OCI-LY7 (cell line): ENCODE measurements around the gene NACA. TPM values are rescaled to one million over a fixed set of nuclear protein-coding genes. Genes with fewer than 3 reads are reported as not detected.
A peak's percentile ranks its signal among the peaks of the same experiment; 100 is the strongest.

Experiments
- BruUV-seq: library from RNA; stranded (reverse); fragments of 400-500 nt; replicated peaks from 2 replicates; lab custom pipeline; 2021; lab: Mats Ljungman, UMichigan
- CTCF ChIA-PET: fragments of 300-600 bp; sonication (Branson Sonifier 250); formaldehyde crosslinking; loops from one replicate; lab custom pipeline; 2022; ENCODE audit warnings: antibody characterized with exemption; ENCODE audit not compliant: unreplicated experiment; lab: Charles Lee
- POLR2A ChIA-PET: fragments of 300-600 bp; sonication (Branson Sonifier 250); formaldehyde crosslinking; loops from one replicate; lab custom pipeline; 2022; ENCODE audit warnings: antibody characterized with exemption; lab: Charles Lee
- DNase-seq: peaks from one replicate; pipeline ENCODE4 v3.0.0-alpha.2; 2015; ENCODE audit warnings: low spot score
- H2AFZ ChIP-seq: fragments of 200-600 bp; sonication (generic), shearing (Covaris generic); 2 replicates; pipeline ENCODE4 v1.6.1; 2014; ENCODE audit warnings: mild to moderate bottlenecking, antibody characterized with exemption, low read length, moderate library complexity
- H3K27ac ChIP-seq: fragments of 200-600 bp; sonication (generic); 2 replicates; pipeline ENCODE4 v1.5.1; 2014; ENCODE audit warnings: mixed run types, low read depth, mild to moderate bottlenecking, moderate library complexity, low read length, inconsistent platforms; ENCODE audit not compliant: poor library complexity, severe bottlenecking
- H3K36me3 ChIP-seq: fragments of 200-600 bp; sonication (generic); 2 replicates; pipeline ENCODE4 v1.6.1; 2014; ENCODE audit warnings: mild to moderate bottlenecking, antibody characterized with exemption, low read length, moderate library complexity, mixed read lengths; ENCODE audit not compliant: insufficient read depth
- H3K4me1 ChIP-seq: fragments of 200-600 bp; sonication (generic); 2 replicates; pipeline ENCODE4 v1.5.1; 2014; ENCODE audit warnings: mild to moderate bottlenecking, low read length; ENCODE audit not compliant: insufficient read depth, poor library complexity, severe bottlenecking
- H3K4me2 ChIP-seq: fragments of 200-600 bp; sonication (generic); 2 replicates; pipeline ENCODE4 v1.6.1; 2014; ENCODE audit warnings: mild to moderate bottlenecking, low read length
- H3K4me3 ChIP-seq: fragments of 200-600 bp; sonication (generic); 2 replicates; pipeline ENCODE4 v1.5.1; 2014; ENCODE audit warnings: mild to moderate bottlenecking, low read depth, low read length; ENCODE audit not compliant: poor library complexity, severe bottlenecking
- H3K79me2 ChIP-seq: fragments of 200-600 bp; sonication (generic); 2 replicates; pipeline ENCODE4 v1.6.1; 2016; ENCODE audit warnings: low read depth, mild to moderate bottlenecking, low read length, moderate library complexity, mixed read lengths; ENCODE audit not compliant: insufficient read depth
- H3K9me2 ChIP-seq: fragments of 200-600 bp; sonication (generic); 2 replicates; pipeline ENCODE4 v1.6.1; 2016; ENCODE audit warnings: mild to moderate bottlenecking, low read length, mixed read lengths; ENCODE audit not compliant: insufficient read depth
- H3K9me3 ChIP-seq: fragments of 200-600 bp; sonication (generic); 2 replicates; pipeline ENCODE4 v1.6.1; 2014; ENCODE audit warnings: mild to moderate bottlenecking, mixed run types, low read length, mixed read lengths
- H4K20me1 ChIP-seq: fragments of 200-600 bp; sonication (generic); 2 replicates; pipeline ENCODE4 v1.6.1; 2014; ENCODE audit warnings: mild to moderate bottlenecking, antibody characterized with exemption, low read length, moderate library complexity, mixed read lengths; ENCODE audit not compliant: insufficient read depth
- EZH2phosphoT487 ChIP-seq: fragments of 200-600 bp; sonication (generic); IDR thresholded peaks from 2 replicates; pipeline ENCODE4 v1.6.1; 2018; ENCODE audit warnings: low read depth, borderline replicate concordance, mild to moderate bottlenecking, mixed run types, antibody characterized with exemption, low read length, moderate library complexity, mixed read lengths
- intact Hi-C: fragments of 100-400 bp; cut with micrococcal nuclease; formaldehyde crosslinking; loops from one replicate; pipeline ENCODE4 v1.10.0; 2022; ENCODE audit not compliant: unreplicated experiment
- total RNA-seq, 2 experiments: library from RNA; depleted of rRNA in 1 of 2; stranded (reverse); fragments of >200 nt in 1 of 2; shearing (Covaris generic) in 1 of 2; gene quantifications; 2 replicates each; pipeline ENCODE4 v1.2.3, GENCODE V29; 2014 to 2022
- TF ChIP-seq, protein P1 (sequence below): fragments of 200-600 bp; sonication (generic); conservative IDR thresholded peaks from 2 replicates; pipeline ENCODE4 v1.5.1; 2014; ENCODE audit warnings: mild to moderate bottlenecking, antibody characterized with exemption, low read length, moderate library complexity, mixed read lengths

NACA gene
- total RNA-seq, 2 experiments from 2014 or later, result 892 to 1,723 TPM

DNA sequence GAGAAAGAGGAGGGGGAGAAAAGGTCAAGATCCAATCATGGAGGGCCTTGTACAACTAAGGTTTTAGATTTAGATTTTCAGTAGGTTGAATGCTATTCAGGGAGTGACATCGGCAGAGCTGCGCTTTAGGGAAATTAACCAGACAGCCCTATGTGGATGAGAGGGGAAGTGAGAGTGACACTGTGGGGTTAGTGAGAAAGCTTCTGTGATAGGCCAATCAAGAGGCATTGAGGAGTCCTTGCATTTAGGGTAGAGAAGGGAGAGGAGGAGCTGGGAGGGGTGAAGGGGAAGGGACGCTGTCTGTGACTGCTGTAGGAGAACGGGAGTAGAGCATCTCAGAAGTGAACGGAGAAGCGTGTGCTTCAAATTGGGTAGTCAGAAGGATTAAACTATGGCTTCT, 41.4 kb upstream of the NACA start:
- Histone ChIP-seq H3K4me1 (peaks cover 17% of the 10 kb centered on the region), H3K27ac (peak overlapping the region; percentile 2), H3K9me2 (no peaks in the 10 kb centered on the region), H3K4me2 (peak overlapping the region; percentile 53), H4K20me1 (no peaks in the 10 kb centered on the region), H3K4me3 (peak overlapping the region; percentile 1), H3K36me3 (no peaks in the 10 kb centered on the region), H2AFZ (peak overlapping the region; percentile 38; the same call in 1 of the 2 replicates), H3K79me2 (no peaks in the 10 kb centered on the region), H3K9me3 (no peaks in the 10 kb centered on the region)
- DNase-seq, result peak; percentile 81
- BruUV-seq, result no TSS peak
- ChIA-PET POLR2A (interaction anchor here (0.6 to 1.4 kb wide), 7 partner anchors 9 to 189 kb away, joined by 3 to 5 read pairs (median 4); no protein-coding TSS in a partner anchor), CTCF (no interaction called here)
- TF ChIP-seq, protein P1, sequence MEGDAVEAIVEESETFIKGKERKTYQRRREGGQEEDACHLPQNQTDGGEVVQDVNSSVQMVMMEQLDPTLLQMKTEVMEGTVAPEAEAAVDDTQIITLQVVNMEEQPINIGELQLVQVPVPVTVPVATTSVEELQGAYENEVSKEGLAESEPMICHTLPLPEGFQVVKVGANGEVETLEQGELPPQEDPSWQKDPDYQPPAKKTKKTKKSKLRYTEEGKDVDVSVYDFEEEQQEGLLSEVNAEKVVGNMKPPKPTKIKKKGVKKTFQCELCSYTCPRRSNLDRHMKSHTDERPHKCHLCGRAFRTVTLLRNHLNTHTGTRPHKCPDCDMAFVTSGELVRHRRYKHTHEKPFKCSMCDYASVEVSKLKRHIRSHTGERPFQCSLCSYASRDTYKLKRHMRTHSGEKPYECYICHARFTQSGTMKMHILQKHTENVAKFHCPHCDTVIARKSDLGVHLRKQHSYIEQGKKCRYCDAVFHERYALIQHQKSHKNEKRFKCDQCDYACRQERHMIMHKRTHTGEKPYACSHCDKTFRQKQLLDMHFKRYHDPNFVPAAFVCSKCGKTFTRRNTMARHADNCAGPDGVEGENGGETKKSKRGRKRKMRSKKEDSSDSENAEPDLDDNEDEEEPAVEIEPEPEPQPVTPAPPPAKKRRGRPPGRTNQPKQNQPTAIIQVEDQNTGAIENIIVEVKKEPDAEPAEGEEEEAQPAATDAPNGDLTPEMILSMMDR, result no peak
- no peak for TF ChIP-seq EZH2phosphoT487
- intact Hi-C loops, result no loop called here

DNA sequence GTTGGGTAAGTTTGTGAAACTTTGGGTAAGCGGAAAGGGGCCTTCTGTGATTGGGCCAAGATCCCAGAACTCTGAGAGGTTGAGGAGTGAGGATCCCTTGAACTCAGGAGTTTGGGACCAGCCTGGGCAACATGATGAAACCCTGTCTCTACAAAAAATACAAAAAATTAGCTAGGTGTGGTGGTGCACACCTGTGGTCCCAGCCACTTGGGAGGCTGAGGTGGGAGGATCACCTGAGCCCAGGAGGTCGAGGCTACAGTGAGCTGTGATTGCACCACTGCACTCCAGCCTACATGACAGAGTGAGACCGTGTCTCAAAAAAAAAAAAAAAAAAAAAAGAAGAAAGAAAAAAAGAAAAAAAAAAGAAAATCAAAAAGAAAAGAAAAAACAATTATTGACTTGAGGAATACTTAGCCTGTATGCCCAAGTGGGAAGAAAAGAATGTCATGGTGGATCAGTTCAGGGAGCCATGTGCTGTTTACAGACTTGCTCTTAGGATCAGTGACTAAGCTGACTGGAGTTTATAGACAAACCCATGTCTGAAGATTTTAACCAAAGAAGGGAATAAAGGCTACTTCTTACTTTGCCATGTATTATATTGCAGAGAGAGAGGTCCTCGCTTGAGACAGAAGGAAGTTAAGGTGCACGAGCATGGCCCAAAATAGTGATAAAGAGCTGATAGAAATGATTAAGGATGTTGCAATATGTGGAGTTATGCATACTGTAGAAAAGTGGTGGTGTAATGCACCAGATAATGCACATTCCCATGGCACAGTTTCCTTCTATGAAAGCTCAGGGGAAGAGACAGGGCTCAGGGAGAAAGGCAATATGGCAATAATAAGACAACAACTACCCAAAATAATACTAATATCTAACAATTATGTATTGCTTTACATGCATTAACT, 38.9 kb upstream of the NACA start:
- DNase-seq, result no peak
- H3K9me3 ChIP-seq, result peaks cover 3% of the 10 kb centered on the region; the same call in 1 of the 2 replicates
- H3K27ac ChIP-seq, result no peak overlapping the region
- intact Hi-C loops, result no loop called here
- H3K79me2 ChIP-seq, result no peaks in the 10 kb centered on the region
- H3K4me2 ChIP-seq, result no peak overlapping the region
- H3K4me1 ChIP-seq, result peaks cover 17% of the 10 kb centered on the region
- H4K20me1 ChIP-seq, result no peaks in the 10 kb centered on the region
- no peak overlapping the region for H2AFZ ChIP-seq
- ChIA-PET CTCF (no interaction called here), POLR2A (interaction anchor here (0.6 to 1.2 kb wide), 5 partner anchors 39 to 347 kb away, joined by 3 to 10 read pairs (median 6); partner anchors contain the start of gene STAT6)
- no peaks in the 10 kb centered on the region for H3K9me2 ChIP-seq
- no peaks in the 10 kb centered on the region for H3K36me3 ChIP-seq
- TF ChIP-seq, protein P1, result no peak
- no peak for TF ChIP-seq EZH2phosphoT487
- no peak overlapping the region for H3K4me3 ChIP-seq
- BruUV-seq, result no TSS peak

GRCh38 chr12:56761812-56762211, 36.7 kb upstream of the NACA start:
- no peak overlapping the region for H3K4me2 ChIP-seq
- H2AFZ ChIP-seq, result no peak overlapping the region
- H3K36me3 ChIP-seq, result no peaks in the 10 kb centered on the region
- POLR2A ChIA-PET, result interaction anchor here (0.5 to 0.6 kb wide), 2 partner anchors 185 to 311 kb away, joined by 3 to 5 read pairs; no protein-coding TSS in a partner anchor
- H3K9me3 ChIP-seq, result peaks cover 11% of the 10 kb centered on the region; the same call in 1 of the 2 replicates
- no peak overlapping the region for H3K27ac ChIP-seq
- CTCF ChIA-PET, result no interaction called here
- no TSS peak for BruUV-seq
- no peak for TF ChIP-seq EZH2phosphoT487
- TF ChIP-seq, protein P1, result no peak
- no peaks in the 10 kb centered on the region for H3K9me2 ChIP-seq
- H3K79me2 ChIP-seq, result no peaks in the 10 kb centered on the region
- intact Hi-C loops, result no loop called here
- no peak for DNase-seq
- H4K20me1 ChIP-seq, result no peaks in the 10 kb centered on the region
- H3K4me1 ChIP-seq, result peaks cover 14% of the 10 kb centered on the region
- H3K4me3 ChIP-seq, result no peak overlapping the region
